ENCODE measurements around the gene PNKP.

- TF ChIP-seq, protein P1, sequence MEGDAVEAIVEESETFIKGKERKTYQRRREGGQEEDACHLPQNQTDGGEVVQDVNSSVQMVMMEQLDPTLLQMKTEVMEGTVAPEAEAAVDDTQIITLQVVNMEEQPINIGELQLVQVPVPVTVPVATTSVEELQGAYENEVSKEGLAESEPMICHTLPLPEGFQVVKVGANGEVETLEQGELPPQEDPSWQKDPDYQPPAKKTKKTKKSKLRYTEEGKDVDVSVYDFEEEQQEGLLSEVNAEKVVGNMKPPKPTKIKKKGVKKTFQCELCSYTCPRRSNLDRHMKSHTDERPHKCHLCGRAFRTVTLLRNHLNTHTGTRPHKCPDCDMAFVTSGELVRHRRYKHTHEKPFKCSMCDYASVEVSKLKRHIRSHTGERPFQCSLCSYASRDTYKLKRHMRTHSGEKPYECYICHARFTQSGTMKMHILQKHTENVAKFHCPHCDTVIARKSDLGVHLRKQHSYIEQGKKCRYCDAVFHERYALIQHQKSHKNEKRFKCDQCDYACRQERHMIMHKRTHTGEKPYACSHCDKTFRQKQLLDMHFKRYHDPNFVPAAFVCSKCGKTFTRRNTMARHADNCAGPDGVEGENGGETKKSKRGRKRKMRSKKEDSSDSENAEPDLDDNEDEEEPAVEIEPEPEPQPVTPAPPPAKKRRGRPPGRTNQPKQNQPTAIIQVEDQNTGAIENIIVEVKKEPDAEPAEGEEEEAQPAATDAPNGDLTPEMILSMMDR (conservative IDR thresholded peaks at IDR 0.05), result no peak
- TF ChIP-seq ZFX (IDR thresholded peaks at IDR 0.05), result no peak
Observed at GRCh38 chr19:49859682-49860335, 7.6 kb downstream of the PNKP start.

Data from C4-2B (cell line).